IMR-90 (cell line): ENCODE measurements around the gene RNF213. TPM values are rescaled to one million over a fixed set of nuclear protein-coding genes. Genes with fewer than 3 reads are reported as not detected.

ENCODE experiments used
- ELK1 ChIP-seq: fragments of 150-350 bp; IDR thresholded peaks from 2 replicates; pipeline ENCODE4 v1.6.1; 2016; ENCODE audit warnings: low read depth, mild to moderate bottlenecking, low read length, moderate library complexity, borderline replicate concordance
- RAD21 ChIP-seq: IDR thresholded peaks from 2 replicates; pipeline ENCODE4 v1.6.1; 2012; ENCODE audit warnings: low read length, improper control_type of control experiment
- polyA plus RNA-seq, 3 experiments: library from polyadenylated mRNA; depleted of rRNA; stranded (reverse); fragments of >200 nt; gene quantifications; 2 replicates each; pipeline ENCODE4 v1.2.3, GENCODE V29; 2012; ENCODE audit warnings: low replicate concordance in 1 of 3
- total RNA-seq: library from RNA; depleted of rRNA; stranded (reverse); fragments of >200 nt; gene quantifications from 2 replicates; pipeline ENCODE4 v1.2.3, GENCODE V29; 2012
- TF ChIP-seq, protein P1 (sequence below): fragments of 150-350 bp; IDR thresholded peaks from 2 replicates; pipeline ENCODE4 v1.6.1; 2017; ENCODE audit warnings: mild to moderate bottlenecking, antibody characterized with exemption, low read length, low read depth

Gene RNF213
- total and polyA plus RNA-seq, 2 of the 4 experiments (the other 2 are of a cell fraction): 23.4 to 36.0 TPM

DNA sequence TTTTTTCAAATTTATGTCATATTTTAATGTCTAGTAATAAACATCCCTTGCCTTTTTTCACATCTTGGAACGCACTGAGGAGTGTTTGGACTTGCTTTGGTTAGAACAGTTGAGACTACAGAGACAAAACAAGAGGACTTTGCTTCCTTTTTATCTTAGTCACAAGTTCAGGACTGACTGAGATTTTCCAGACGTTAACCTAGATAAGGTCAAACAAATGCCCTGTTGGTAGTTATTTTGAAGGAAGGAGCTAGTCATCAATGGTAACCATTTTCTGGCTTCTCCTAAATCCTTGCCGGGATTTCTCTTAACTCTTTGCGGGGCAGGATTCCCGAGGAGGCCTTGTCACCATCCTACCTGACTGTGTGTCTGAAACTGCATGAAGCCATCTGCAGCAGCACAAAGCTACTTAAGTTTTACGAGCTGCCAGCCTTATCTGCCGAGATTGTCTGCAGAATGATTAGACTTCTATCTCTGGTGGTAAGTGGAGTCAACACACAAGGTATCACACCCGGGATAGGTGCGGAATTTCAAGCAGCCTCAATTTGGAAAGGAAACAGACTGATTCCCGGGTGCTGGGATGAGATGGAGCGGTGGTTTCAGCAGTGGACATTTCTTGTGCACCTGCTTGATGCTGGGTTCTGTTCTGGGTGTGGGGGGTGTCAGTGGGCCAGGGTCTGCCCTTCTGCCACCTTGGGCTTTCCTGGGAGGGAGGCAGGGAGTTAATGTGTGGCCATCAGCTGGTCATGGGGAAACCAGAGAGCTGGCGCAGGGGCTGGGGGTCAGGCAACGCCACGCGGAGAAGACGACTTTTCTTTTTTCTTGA is 48.3 kb downstream of the RNF213 start (continued):
- TF ChIP-seq ELK1 (no peak), RAD21 (no peak)
- TF ChIP-seq, protein P1, sequence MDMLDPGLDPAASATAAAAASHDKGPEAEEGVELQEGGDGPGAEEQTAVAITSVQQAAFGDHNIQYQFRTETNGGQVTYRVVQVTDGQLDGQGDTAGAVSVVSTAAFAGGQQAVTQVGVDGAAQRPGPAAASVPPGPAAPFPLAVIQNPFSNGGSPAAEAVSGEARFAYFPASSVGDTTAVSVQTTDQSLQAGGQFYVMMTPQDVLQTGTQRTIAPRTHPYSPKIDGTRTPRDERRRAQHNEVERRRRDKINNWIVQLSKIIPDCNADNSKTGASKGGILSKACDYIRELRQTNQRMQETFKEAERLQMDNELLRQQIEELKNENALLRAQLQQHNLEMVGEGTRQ: no peak
